K562 (cell line): ENCODE results near the gene SPEM2. TPM values are rescaled to one million over a fixed set of nuclear protein-coding genes. Genes with fewer than 3 reads are reported as not detected.

ENCODE experiments used
- ATAC-seq: fragments of 200-7000 bp; cut with Tn5 transposase; 3 replicates; pipeline ENCODE4 v1.9.1; 2020; ENCODE audit warnings: moderate library complexity
- BruUV-seq: library from RNA; stranded (reverse); fragments of 400-500 nt; replicated peaks from 2 replicates; lab custom pipeline; 2021; lab: Mats Ljungman, UMichigan
- CTCF ChIA-PET: fragments of 300-600 bp; formaldehyde crosslinking; extraction: SDS; loops from one replicate; lab custom pipeline; 2021; ENCODE audit warnings: low intra/inter-chr PET ratio; lab: Yijun Ruan, JAX
- POLR2A ChIA-PET: fragments of 300-600, 350-650 bp; sonication (Branson Sonifier 250); formaldehyde crosslinking; extraction: SDS; loops from one replicate; lab custom pipeline; 2021; ENCODE audit warnings: antibody characterized with exemption, inconsistent platforms; lab: Yijun Ruan, JAX
- DNase-seq, 4 experiments: peaks; one replicate each; pipeline versions ENCODE4 v3.0.0 to v3.0.0-alpha.2; 2011 to 2018; ENCODE audit warnings: low spot score in 3 of 4, mixed read lengths in 3 of 4; ENCODE audit errors: extremely low read depth in 1 of 4
- FAIRE-seq: peaks from 2 replicates; lab custom pipeline; 2011; peaks lifted over from hg19 to GRCh38; lab: Jason Lieb, UNC
- H2AFZ ChIP-seq: 2 replicates; pipeline ENCODE4 v1.6.0; 2011; ENCODE audit warnings: low read depth, low read length, control low read depth, inconsistent platforms
- H3K27ac ChIP-seq: fragments of 200-600 bp; 3 replicates; pipeline ENCODE4 v1.8.0; 2011; ENCODE audit warnings: low read depth, mild to moderate bottlenecking, control low read depth, inconsistent platforms, low read length, moderate library complexity, mixed read lengths; ENCODE audit errors: extremely low read depth
- H3K27me3 ChIP-seq, 2 experiments: fragments of 300-600 bp in 1 of 2; 2 replicates in 1 of 2; 3 replicates in 1 of 2; pipeline versions ENCODE4 v1.6.0 to v1.8.0; 2011; ENCODE audit warnings: inconsistent platforms in 2 of 2, low read length in 2 of 2, mild to moderate bottlenecking in 1 of 2, mixed read lengths in 1 of 2, moderate library complexity in 1 of 2; ENCODE audit not compliant: control insufficient read depth in 2 of 2, insufficient read depth in 2 of 2
- H3K36me3 ChIP-seq: fragments of 300-600 bp; 3 replicates; pipeline ENCODE4 v1.8.0; 2011; ENCODE audit warnings: mild to moderate bottlenecking, low read length, inconsistent platforms; ENCODE audit not compliant: control insufficient read depth, insufficient read depth
- H3K4me1 ChIP-seq, 2 experiments: fragments of 200-600 bp in 1 of 2; replicated peaks in 1 of 2; 2 replicates in 1 of 2; 3 replicates in 1 of 2; pipeline versions ENCODE4 v1.5.1 to v1.8.0; 2011; ENCODE audit warnings: inconsistent platforms in 2 of 2, low read length in 2 of 2, mild to moderate bottlenecking in 1 of 2, mixed read lengths in 1 of 2, moderate library complexity in 1 of 2; ENCODE audit not compliant: control insufficient read depth in 2 of 2, insufficient read depth in 2 of 2
- H3K4me2 ChIP-seq: 2 replicates; pipeline ENCODE4 v1.6.1; 2011; ENCODE audit warnings: low read length, control low read depth, inconsistent platforms, mixed read lengths; ENCODE audit not compliant: insufficient read depth
- H3K4me3 ChIP-seq: fragments of 200-600 bp; sonication (generic), shearing (Covaris generic); 2 replicates; pipeline ENCODE4 v1.5.1; 2016; ENCODE audit warnings: control low read depth, inconsistent platforms
- H3K79me2 ChIP-seq: fragments of 200-600 bp; 3 replicates; pipeline ENCODE4 v1.8.0; 2011; ENCODE audit warnings: low read length, inconsistent platforms; ENCODE audit not compliant: control insufficient read depth, insufficient read depth
- H3K9ac ChIP-seq, 2 experiments: 2 replicates each; pipeline versions ENCODE4 v1.6.0 to v1.6.1; 2011; ENCODE audit warnings: low read depth in 2 of 2, low read length in 2 of 2, control low read depth in 1 of 2, inconsistent platforms in 1 of 2, mild to moderate bottlenecking in 1 of 2, mixed read lengths in 1 of 2; ENCODE audit not compliant: insufficient read depth in 1 of 2
- H3K9me1 ChIP-seq: one replicate; pipeline ENCODE4 v1.6.0; 2011; ENCODE audit warnings: inconsistent platforms, mild to moderate bottlenecking, low read length, moderate library complexity; ENCODE audit not compliant: control insufficient read depth, insufficient read depth
- H3K9me3 ChIP-seq: replicated peaks from 2 replicates; pipeline ENCODE4 v1.5.1; 2011; ENCODE audit warnings: low read depth, low read length, inconsistent platforms; ENCODE audit not compliant: control insufficient read depth, insufficient read depth
- H4K20me1 ChIP-seq: replicated peaks from 2 replicates; pipeline ENCODE4 v1.6.1; 2011; ENCODE audit warnings: low read length, inconsistent platforms, mixed read lengths; ENCODE audit not compliant: control insufficient read depth, insufficient read depth
- BRF2 ChIP-seq: IDR thresholded peaks from 3 replicates; pipeline ENCODE4 v1.6.1; 2011; ENCODE audit warnings: borderline replicate concordance, mild to moderate bottlenecking; ENCODE audit not compliant: insufficient read length, insufficient read depth
- NFE2L1 ChIP-seq: fragments of 450-650 bp; IDR thresholded peaks from 2 replicates; pipeline ENCODE4 v1.6.1; 2016; ENCODE audit warnings: missing genetic modification characterization, low read depth, mild to moderate bottlenecking, missing compliant biosample characterization, moderate library complexity, borderline replicate concordance
- SAFB2 ChIP-seq: fragments of 200-400 bp; formaldehyde crosslinking; IDR thresholded peaks from 2 replicates; pipeline ENCODE4 v1.6.1; 2018; ENCODE audit warnings: borderline replicate concordance, low read length, low read depth, moderate library complexity; ENCODE audit not compliant: severe bottlenecking
- ZBTB7A ChIP-seq: IDR thresholded peaks from 2 replicates; pipeline ENCODE4 v1.6.1; 2011; ENCODE audit warnings: low read depth, mild to moderate bottlenecking, low read length, moderate library complexity, borderline replicate concordance; ENCODE audit not compliant: control insufficient read depth
- WGBS: fragments of 100-300 bp; shearing (Covaris generic); methylation state at CpG from one replicate; pipeline ENCODE4 v1.1.6; 2016; ENCODE audit warnings: low coverage, mixed read lengths; ENCODE audit not compliant: insufficient coverage; ENCODE audit errors: missing lambda C conversion rate; 5-methylcytosine and 5-hydroxymethylcytosine counted together
- in situ Hi-C: fragments of 300-500 bp; cut with MboI; formaldehyde crosslinking; loops from 4 replicates; pipeline ENCODE4 v1.15.0; 2018; ENCODE audit warnings: inconsistent platforms, mixed read lengths
- intact Hi-C: fragments of 100-400 bp; cut with micrococcal nuclease; formaldehyde crosslinking; loops from 2 replicates; pipeline ENCODE4 v1.14.2; 2022
- polyA plus RNA-seq, 8 experiments: library from polyadenylated mRNA; depleted of rRNA in 4 of 8; stranded (reverse) in 5 of 8; unstranded in 3 of 8; fragments of >200 nt; fragmentation: Nextera tagmentation in 2 of 8; fragmentation: Illumina TruSeq in 1 of 8; extraction: Ambion mirVana in 2 of 8; extraction: Trizol in 1 of 8; gene quantifications; 2 replicates each; pipeline versions ENCODE4 v1.2.1 to v1.2.3, GENCODE V29; 2011 to 2014; ENCODE audit warnings: inconsistent platforms in 1 of 8, missing spikeins in 1 of 8
- total RNA-seq, 7 experiments: library from RNA; depleted of rRNA in 6 of 7; stranded (reverse); fragments of >200 nt in 6 of 7; fragmentation: Illumina TruSeq in 2 of 7; extraction: Trizol in 2 of 7; gene quantifications; 2 replicates each; pipeline versions ENCODE4 v1.2.1 to v1.2.3, GENCODE V29; 2011 to 2021; ENCODE audit warnings: low replicate concordance in 1 of 7

Gene SPEM2
- total and polyA plus RNA-seq, 9 of the 15 experiments (the other 6 are each of a cell fraction or from before 2014, with no cell fraction given): not detected

DNA sequence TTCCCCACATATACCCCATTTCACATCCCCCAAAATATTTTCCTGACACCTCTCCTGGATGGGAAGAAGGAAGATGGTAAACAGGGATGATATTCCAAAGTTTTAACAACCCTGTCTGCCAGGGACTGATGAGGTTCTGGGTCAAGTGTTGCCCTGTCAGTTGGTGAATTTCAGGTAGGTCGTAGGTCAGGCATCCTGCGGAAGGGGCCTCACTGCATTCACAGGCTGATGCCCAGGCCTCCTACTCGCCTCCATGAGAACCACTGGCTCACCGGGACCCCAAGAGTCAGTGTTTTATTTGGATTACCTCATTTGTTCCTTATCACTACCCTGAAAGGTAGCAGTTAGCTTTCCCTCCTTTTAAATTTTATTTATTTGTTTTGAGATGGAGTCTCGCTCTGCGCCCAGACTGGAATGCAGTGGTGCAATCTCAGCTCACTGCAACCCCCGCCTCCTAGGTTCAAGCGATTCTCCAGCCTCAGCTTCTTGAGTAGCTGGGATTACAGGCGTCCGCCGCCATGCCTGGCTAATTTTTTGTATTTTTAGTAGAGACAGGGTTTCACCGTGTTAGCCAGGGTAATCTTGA, 43.5 kb downstream of the SPEM2 start:
- FAIRE-seq (no peak), DNase-seq (no peak), ATAC-seq (no peak)
- BruUV-seq: no TSS peak
- peaks cover 33% of the 10 kb centered on the region for H3K79me2 ChIP-seq
- H3K4me1 ChIP-seq: peaks cover 8 to 20% of the 10 kb centered on the region in 2 experiments
- H3K9me3 ChIP-seq: no peaks in the 10 kb centered on the region
- H3K36me3 ChIP-seq: peaks cover 16% of the 10 kb centered on the region; the same call in 1 of the 3 replicates
- H2AFZ ChIP-seq: no peak overlapping the region
- in situ Hi-C loops (no loop called here), intact Hi-C loops (no loop called here)
- POLR2A ChIA-PET: interaction anchor here (0.5 to 3.2 kb wide), 5 partner anchors 10 to 107 kb away, joined by 3 to 10 read pairs (median 3); partner anchors contain the start of genes POLR2A and ZBTB4
- H3K27ac ChIP-seq: no peak overlapping the region
- WGBS: 71% methylated on average over 8 of the region's 12 CpGs
- H3K4me3 ChIP-seq: no peak overlapping the region
- TF ChIP-seq BRF2 (no peak), NFE2L1 (tag) (no peak), ZBTB7A (no peak), SAFB2 (no peak)
- no peak overlapping the region for H3K4me2 ChIP-seq
- no peaks in the 10 kb centered on the region for H3K27me3 ChIP-seq
- H3K9me1 ChIP-seq: no peaks in the 10 kb centered on the region
- H3K9ac ChIP-seq: no peak overlapping the region
- no peaks in the 10 kb centered on the region for H4K20me1 ChIP-seq
- CTCF ChIA-PET: no interaction called here
